Ovary (tissue), 9 donors: ENCODE data around the gene SLC9A3. TPM values are rescaled to one million over a fixed set of nuclear protein-coding genes. Genes with fewer than 3 reads are reported as not detected.

Experiments used
- DNase-seq, 5 donors: peaks; one replicate each; pipeline ENCODE4 v3.0.0-alpha.2; 2019 to 2020
- H3K27ac ChIP-seq, 2 donors: fragments of 200-600 bp; one replicate each; pipeline versions ENCODE4 v1.5.1 to v1.8.0; 2019 to 2022
- H3K27me3 ChIP-seq: fragments of 200-600 bp; one replicate; pipeline ENCODE4 v1.8.0; 2022
- H3K36me3 ChIP-seq: fragments of 200-600 bp; sonication (generic); one replicate; pipeline ENCODE4 v1.5.1; 2019
- H3K4me1 ChIP-seq: one replicate; pipeline ENCODE4 v1.8.1; 2013; ENCODE audit warnings: mild to moderate bottlenecking, moderate library complexity; ENCODE audit not compliant: insufficient read depth
- H3K4me3 ChIP-seq: fragments of 200-600 bp; sonication (generic); one replicate; pipeline ENCODE4 v1.5.1; 2017
- H3K9me3 ChIP-seq, 2 donors: fragments of 200-600 bp in 1 of 2; sonication (generic) in 1 of 2; one replicate each; pipeline versions ENCODE4 v1.5.1 to v1.8.1; 2013 to 2019; ENCODE audit warnings: mild to moderate bottlenecking in 1 of 2, moderate library complexity in 1 of 2
- EP300 ChIP-seq: sonication (generic); formaldehyde crosslinking; IDR thresholded peaks from one replicate; pipeline ENCODE4 v1.6.1; 2017; ENCODE audit warnings: antibody characterized with exemption
- POLR2A ChIP-seq: fragments of 450-650 bp; IDR thresholded peaks from one replicate; pipeline ENCODE4 v1.6.1; 2017; ENCODE audit warnings: antibody characterized with exemption, mild to moderate bottlenecking, moderate library complexity
- WGBS, 3 donors: extraction: QIAGEN DNeasy Blood & Tissue Kit in 1 of 3; methylation state at CpG; one replicate each; pipeline versions ENCODE4 v1.1.5 to v1.1.7; 2013 to 2017; 5-methylcytosine and 5-hydroxymethylcytosine counted together
- intact Hi-C, 4 donors: fragments of 100-400 bp; cut with DNase I; formaldehyde crosslinking; loops; one replicate each; pipeline versions ENCODE4 v1.11.0 to v1.15.1; 2022 to 2023
- polyA plus RNA-seq, 2 donors: library from polyadenylated mRNA; stranded (reverse); fragments of 200-250 nt in 1 of 2; fragments of 350-450 nt in 1 of 2; fragmentation: Illumina TruSeq in 1 of 2; extraction: RNeasy Lipid Tissue Mini Kit (QIAGEN cat#74804) in 1 of 2; gene quantifications; one replicate each; pipeline ENCODE4 v1.2.3, GENCODE V29; 2013 to 2014
- total RNA-seq, 7 donors: library from RNA; depleted of rRNA in 2 of 7; stranded (reverse); fragments of >200 nt in 2 of 7; fragmentation: NEBNext Ultra II Directional in 3 of 7; extraction: Animal tissue kit (Norgen Biotek cat#: 25700) in 3 of 7; gene quantifications; one replicate each; pipeline versions ENCODE4 v1.1.0 to v1.2.4, GENCODE V29; 2016 to 2023
- TF ChIP-seq, protein P1 (sequence below), 3 donors: fragments of 450-650 bp in 2 of 3; fragments of 200-600 bp in 1 of 3; IDR thresholded peaks; one replicate each; pipeline versions ENCODE4 v1.5.1 to v1.8.0; 2016 to 2022; ENCODE audit warnings: antibody characterized with exemption in 3 of 3, mild to moderate bottlenecking in 1 of 3
- donor health status: DM: no; HTN: no; CAD: no; lungs with moderate emphysema.
- donor health status: DM: no; HTN: no; CAD: no.
- donor health status: Bipolar disorder and iron deficiency.
- donor health status: DM: yes; HTN: yes; CAD: no.
- donor health status: DM: no; HTN: no; CAD: no.
- donor health status: DM: yes; HTN: yes; CAD: no.

The SLC9A3 gene
- total and polyA plus RNA-seq, 9 donors = 1.2 to 3.6 (median 1.9) TPM

DNA sequence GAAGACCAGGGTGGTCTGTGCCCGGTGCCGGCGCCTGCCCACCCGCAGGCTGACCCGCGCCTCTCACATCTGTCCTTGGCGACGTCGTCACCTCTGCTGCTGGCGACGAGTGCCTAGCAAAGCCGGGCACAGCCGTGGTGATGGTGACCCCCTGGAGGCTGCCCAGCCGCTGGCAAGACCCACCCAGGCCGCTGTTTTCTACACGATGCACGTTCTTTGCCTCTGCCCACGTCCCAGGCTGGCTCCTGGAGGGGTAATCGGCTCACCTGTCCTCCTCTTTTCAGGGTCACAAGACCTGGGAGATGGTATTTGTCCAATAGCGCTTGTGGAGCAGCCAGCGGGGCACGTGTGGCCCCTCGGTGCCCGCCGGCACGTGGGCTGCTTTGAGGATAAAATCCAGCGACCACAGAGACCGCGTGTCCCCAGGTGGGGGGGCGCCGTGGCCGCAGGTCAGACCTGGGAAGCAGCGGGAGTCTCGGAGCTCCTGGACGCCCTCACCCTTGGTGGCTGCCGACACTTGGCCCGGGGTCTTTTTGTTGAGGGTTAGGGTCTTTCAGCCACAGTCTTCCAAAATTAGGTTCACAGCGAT, 29.5 kb downstream of the SLC9A3 start:
- H3K36me3 ChIP-seq = no peaks in the 10 kb centered on the region
- no peak for DNase-seq
- no peaks in the 10 kb centered on the region for H3K9me3 ChIP-seq
- H3K27me3 ChIP-seq = no peaks in the 10 kb centered on the region
- 86 to 94% (median 88%) methylated on average over 37 to 38 of the region's 38 CpGs for WGBS, 3 donors
- TF ChIP-seq EP300 = no peak
- TF ChIP-seq, protein P1, sequence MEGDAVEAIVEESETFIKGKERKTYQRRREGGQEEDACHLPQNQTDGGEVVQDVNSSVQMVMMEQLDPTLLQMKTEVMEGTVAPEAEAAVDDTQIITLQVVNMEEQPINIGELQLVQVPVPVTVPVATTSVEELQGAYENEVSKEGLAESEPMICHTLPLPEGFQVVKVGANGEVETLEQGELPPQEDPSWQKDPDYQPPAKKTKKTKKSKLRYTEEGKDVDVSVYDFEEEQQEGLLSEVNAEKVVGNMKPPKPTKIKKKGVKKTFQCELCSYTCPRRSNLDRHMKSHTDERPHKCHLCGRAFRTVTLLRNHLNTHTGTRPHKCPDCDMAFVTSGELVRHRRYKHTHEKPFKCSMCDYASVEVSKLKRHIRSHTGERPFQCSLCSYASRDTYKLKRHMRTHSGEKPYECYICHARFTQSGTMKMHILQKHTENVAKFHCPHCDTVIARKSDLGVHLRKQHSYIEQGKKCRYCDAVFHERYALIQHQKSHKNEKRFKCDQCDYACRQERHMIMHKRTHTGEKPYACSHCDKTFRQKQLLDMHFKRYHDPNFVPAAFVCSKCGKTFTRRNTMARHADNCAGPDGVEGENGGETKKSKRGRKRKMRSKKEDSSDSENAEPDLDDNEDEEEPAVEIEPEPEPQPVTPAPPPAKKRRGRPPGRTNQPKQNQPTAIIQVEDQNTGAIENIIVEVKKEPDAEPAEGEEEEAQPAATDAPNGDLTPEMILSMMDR (IDR thresholded peaks at IDR 0.05) = no peak
- TF ChIP-seq POLR2A = no peak
- H3K4me3 ChIP-seq = no peak overlapping the region
- intact Hi-C loops = no loop called here
- H3K4me1 ChIP-seq = no peaks in the 10 kb centered on the region
- no peak overlapping the region for H3K27ac ChIP-seq

DNA sequence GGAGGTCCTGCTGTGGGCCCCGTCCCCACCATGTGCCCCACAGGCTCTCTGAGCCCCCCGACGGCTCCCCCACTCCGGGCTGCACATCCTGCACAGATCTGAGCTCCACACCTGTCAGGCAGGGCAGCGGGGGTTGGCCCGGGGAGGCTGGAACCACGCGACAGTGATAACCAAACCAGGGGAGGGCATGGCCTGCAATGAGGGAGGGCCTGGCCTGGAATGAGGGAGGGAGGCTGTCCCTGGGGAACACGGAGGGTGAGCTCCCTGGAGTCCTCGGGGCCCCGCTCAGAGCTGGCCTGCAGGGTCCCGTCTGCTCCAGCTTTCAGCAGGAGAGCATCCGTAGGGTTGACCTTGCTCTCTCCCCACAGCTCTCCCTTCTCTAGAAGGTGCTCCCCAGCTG, 30.5 kb downstream of the SLC9A3 start:
- no peak overlapping the region for H3K27ac ChIP-seq
- H3K4me3 ChIP-seq = no peak overlapping the region
- no peaks in the 10 kb centered on the region for H3K4me1 ChIP-seq
- 32 to 51% (median 35%) methylated on average over 13 of the region's 13 CpGs for WGBS, 3 donors
- no peaks in the 10 kb centered on the region for H3K27me3 ChIP-seq
- no peak for DNase-seq
- H3K9me3 ChIP-seq = no peaks in the 10 kb centered on the region
- intact Hi-C loops = no loop called here
- H3K36me3 ChIP-seq = no peaks in the 10 kb centered on the region
- TF ChIP-seq, protein P1 (IDR thresholded peaks at IDR 0.05) = no peak
- no peak for TF ChIP-seq EP300

GRCh38 chr5:493119-493701, 31.0 kb downstream of the SLC9A3 start:
- 12 to 13% (median 12%) methylated on average over 23 to 26 of the region's 26 CpGs for WGBS, 3 donors
- H3K27me3 ChIP-seq = no peaks in the 10 kb centered on the region
- intact Hi-C loops = no loop called here

GRCh38 chr5:492314-492893, 31.8 kb downstream of the SLC9A3 start:
- 39 to 52% (median 45%) methylated on average over 16 to 18 of the region's 18 CpGs for WGBS, 3 donors
- no peaks in the 10 kb centered on the region for H3K9me3 ChIP-seq
- no peak for DNase-seq
- no peak overlapping the region for H3K27ac ChIP-seq
- no peaks in the 10 kb centered on the region for H3K4me1 ChIP-seq
- no peaks in the 10 kb centered on the region for H3K27me3 ChIP-seq
- H3K4me3 ChIP-seq = no peak overlapping the region
- TF ChIP-seq EP300 (no peak), POLR2A (no peak)
- TF ChIP-seq, protein P1 (IDR thresholded peaks at IDR 0.05) = no peak
- intact Hi-C loops = no loop called here
- H3K36me3 ChIP-seq = no peaks in the 10 kb centered on the region

More at GRCh38 chr5:493119-493701, 31.0 kb downstream of the SLC9A3 start:
- TF ChIP-seq POLR2A (no peak), EP300 (no peak)
- TF ChIP-seq, protein P1 (IDR thresholded peaks at IDR 0.05) = no peak
- H3K36me3 ChIP-seq = no peaks in the 10 kb centered on the region
- no peak for DNase-seq
- no peaks in the 10 kb centered on the region for H3K4me1 ChIP-seq
- no peaks in the 10 kb centered on the region for H3K9me3 ChIP-seq
- H3K27ac ChIP-seq = no peak overlapping the region
- H3K4me3 ChIP-seq = no peak overlapping the region
